ENCODE results near the gene FASN.

The FASN gene

GRCh38 chr17:82117139-82118090 lies 19.4 kb upstream of the FASN start:
- DNase-seq, result no peak

DNA sequence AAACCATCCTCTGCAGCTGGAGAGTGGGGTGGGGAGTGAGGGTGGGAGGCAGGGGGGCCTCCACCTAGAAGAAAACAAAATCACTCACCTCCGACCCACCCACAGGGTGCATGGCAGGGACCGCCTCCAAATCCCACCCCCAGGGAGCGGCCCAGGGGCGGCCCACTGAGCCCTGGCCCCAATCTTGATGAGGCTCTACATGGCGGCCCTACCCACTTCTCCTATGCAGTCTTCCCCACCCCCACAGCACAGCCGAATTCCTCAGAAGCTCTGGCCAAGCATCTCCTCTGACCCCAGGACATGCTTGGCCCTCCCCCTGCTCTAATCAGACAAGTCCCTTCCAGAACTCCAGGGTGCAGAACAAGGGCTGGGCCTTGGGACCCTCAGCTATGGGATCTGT lies 18.2 kb upstream of the FASN start:
- DNase-seq, result no peak

DNA sequence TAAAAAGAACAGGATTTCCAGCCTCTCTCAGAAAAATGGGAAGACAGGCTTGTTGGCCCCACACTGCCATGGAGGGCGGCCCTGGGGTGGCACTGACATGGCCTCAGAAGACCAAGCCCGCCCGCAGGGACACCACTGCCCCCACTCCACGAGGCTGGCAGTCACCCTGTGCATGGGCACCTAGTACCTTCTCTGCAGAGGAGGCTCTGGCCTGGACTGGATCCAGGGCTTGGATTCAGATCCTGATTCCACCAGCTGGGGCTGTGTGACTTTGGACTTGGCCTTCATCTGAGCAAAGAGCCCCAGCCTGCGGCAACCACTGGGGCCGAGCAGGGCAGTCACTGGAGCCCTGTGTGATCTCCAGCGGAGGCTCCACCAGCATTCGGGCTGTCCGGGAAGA lies 16.8 kb upstream of the FASN start:
- DNase-seq, result no peak

GRCh38 chr17:82114447-82114846 lies 16.4 kb upstream of the FASN start:
- DNase-seq, result no peak

GRCh38 chr17:82113941-82114340 lies 15.9 kb upstream of the FASN start:
- no peak for DNase-seq

DNA sequence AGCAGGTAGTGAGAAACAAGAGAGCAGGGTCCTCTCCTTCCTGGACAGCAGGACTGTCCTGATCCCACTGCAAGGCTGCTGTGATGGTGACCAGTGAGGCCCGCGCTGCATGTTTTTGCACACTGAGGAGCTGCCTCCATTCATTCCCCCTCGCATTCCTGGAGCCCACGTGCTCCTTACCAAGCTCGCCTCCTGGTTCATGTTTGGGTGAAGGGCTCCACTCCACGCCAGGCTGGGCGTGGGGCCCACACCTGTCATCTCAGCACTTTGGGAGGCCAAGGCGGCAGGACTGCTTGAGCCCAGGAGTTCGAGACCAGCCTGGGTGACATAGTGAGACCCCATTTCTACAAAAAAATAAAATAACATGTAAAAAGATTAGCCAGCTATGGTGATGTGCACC lies 15.4 kb upstream of the FASN start:
- no peak for DNase-seq

GRCh38 chr17:82112914-82113311 lies 14.9 kb upstream of the FASN start:
- no peak for DNase-seq

DNA sequence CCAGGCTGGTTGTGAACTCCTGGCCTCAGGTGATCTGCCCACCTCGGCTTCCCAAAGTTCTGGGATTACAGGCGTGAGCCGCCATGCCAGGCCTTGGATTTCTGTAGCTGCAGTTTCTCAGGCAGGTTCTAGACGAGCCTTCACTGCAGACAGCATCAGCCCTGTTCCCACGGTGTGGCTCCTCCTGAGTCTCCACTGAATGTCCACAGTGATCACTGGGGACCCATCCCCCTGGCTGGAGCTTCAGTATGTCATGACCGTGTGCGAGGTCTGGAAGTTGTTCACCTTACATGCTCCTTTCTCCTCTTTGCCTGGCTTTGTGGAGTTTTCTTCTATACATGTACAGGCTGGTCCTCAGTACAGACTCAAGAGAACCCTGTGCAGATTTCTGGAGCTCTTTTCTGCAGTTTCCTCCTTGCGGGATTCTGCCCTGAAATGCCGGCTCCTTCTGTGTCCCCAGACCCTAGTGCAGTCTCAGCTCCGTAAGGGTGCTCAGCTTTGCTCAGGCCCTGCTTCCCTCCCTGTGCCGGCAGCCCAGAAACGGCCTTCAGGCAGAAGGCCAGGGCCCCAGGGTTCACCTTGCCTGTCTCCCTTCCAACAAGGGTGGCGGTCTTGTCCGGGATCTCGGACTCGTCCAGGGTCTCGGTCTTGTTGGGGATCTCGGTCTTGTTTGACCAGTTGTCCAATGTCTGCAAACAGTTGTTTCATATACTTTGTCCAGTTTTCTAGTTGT lies 14.3 kb upstream of the FASN start:
- DNase-seq, result no peak

DNA sequence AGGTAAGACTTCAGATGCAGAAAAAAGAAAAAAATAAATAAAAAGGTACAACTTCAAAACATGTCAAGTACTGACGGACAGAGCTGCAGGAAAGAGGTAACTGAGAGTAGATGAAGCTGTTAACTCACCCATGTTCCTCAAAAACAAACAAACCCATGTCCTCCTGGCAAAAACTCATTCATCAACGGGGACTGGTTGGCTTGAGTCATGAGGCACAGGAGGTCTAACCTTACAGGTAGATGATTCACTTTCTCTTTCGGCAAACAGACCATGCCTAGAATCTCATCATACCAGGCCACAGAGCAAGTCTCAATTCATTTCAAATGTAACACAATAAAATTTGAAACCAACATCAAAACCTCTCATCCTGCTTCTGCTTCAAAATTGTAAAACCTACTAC lies 12.3 kb upstream of the FASN start:
- no peak for DNase-seq

DNA sequence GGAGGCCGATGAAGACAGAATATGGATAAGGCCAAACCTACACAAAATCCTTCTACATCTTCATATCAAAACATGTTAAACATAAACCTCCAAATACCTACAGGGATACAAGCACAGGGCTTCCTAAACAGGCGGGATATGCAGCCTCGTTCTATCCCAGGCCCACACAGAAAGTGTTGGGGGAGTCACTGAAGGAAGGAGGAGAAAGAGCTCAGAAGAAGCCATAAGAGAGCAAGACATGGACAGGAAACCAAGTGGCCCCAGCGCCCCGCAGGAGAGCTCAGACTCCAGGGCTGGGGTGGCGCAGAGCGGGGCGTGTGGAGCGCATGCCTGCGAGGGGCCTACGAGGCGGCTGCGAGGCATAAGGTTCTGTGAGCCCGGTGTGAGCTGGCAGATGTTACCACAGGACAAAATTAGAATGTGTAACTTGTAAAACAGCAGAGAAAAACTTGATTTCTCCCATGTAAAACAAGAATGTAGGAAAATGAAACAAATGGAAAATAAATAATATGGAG lies 11.0 kb upstream of the FASN start:
- no peak for DNase-seq

- DNase-seq, result no peak
Measured at GRCh38 chr17:82108496-82108945, 10.5 kb upstream of the FASN start.

DNA sequence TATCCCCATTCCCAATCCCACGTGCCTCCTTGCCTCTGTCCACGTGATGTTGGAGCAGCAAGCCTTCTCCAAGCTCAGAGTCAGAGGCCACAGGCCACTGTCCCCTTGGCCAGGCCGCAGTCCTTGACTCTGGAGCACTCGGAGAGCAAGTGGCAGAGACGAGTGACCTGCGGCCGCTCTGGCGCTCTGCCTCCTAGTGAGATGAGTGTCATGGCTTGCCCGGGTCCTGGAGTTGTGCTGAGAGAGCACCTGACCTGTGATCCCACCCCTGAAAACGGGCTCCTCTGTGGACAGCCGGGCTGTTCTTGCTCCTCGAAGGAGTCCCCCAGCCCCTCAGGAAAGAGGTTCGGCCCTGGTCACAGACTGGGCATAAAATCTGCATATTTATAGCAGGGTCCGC lies 10.0 kb upstream of the FASN start:
- DNase-seq, result peak; percentile 58

- peak; percentile 62 for DNase-seq
Measured at GRCh38 chr17:82107341-82107860, 9.4 kb upstream of the FASN start.

- no peak for DNase-seq
Measured at GRCh38 chr17:82106688-82107305, 8.8 kb upstream of the FASN start.

DNA sequence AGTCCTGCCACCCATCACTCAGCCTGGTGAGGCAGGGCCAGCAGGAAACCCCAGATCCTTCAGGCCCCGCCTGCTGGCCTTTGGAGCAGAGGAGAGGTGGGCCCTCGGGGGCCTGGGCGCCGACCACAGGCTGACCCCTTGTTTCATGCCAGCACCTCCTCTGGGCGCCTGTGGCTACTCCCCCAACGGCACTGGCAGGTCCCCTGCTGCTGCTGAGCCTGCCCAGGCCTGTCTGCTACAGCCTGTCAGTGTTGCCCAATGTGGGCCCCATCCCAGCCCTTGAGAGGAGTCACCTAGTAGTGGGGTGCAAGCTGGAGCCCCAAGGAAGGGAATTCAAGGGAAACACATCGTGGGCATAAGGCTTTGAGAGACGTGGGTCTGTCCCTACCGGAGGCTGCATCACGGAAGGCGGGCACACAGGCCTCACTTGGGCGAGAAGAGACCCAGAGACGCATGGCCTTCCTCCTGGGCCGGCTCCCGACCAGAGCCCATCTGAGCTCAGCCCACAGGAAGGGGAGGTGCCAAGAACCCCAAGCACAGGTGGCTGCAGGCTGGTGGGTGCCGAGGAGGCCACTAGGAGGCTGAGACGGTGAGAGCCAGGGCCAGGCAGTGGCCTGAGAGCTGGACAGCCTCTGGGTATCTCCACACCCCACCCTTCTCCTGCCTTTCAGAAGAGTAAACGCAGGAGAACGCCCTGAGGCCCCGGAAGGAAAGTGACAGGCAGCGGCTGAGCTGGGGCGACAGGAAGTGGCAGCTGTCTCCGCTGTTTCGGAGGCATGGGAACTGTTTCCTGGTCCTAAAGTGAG lies 8.0 kb upstream of the FASN start:
- peak; percentile 87 for DNase-seq

- DNase-seq, result no peak
Measured at GRCh38 chr17:82105417-82105881, 7.4 kb upstream of the FASN start.

DNA sequence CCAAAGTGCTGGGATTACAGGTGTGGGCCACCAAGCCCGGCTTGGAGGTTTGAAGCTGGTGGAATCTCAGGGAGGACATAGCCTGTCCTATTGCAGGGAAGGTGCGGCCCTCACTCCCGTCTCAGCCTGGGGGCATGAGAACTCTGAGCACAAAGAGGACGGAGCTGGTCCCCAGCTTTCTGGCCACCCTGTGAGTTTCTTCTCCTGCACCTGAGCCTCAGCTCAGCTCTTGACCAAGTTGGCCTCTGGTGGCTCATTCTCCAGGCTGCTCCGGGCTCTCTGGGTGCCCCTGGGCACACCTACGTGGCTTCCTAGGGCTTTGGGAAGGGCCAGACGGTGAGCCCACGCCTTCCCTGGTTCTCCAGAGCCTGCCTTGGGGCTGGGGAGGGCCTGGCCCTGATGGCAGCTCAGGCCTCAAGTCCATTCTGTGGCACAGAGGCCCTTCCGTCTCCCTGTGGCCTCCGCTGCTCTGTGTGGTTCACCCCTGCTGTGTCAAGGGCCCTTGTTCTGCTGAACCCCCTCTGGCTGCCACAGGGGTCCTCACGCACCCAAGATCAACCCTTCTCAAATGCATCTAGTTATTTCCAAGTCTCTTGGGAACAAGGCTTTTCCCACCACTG lies 6.9 kb upstream of the FASN start:
- no peak for DNase-seq

DNA sequence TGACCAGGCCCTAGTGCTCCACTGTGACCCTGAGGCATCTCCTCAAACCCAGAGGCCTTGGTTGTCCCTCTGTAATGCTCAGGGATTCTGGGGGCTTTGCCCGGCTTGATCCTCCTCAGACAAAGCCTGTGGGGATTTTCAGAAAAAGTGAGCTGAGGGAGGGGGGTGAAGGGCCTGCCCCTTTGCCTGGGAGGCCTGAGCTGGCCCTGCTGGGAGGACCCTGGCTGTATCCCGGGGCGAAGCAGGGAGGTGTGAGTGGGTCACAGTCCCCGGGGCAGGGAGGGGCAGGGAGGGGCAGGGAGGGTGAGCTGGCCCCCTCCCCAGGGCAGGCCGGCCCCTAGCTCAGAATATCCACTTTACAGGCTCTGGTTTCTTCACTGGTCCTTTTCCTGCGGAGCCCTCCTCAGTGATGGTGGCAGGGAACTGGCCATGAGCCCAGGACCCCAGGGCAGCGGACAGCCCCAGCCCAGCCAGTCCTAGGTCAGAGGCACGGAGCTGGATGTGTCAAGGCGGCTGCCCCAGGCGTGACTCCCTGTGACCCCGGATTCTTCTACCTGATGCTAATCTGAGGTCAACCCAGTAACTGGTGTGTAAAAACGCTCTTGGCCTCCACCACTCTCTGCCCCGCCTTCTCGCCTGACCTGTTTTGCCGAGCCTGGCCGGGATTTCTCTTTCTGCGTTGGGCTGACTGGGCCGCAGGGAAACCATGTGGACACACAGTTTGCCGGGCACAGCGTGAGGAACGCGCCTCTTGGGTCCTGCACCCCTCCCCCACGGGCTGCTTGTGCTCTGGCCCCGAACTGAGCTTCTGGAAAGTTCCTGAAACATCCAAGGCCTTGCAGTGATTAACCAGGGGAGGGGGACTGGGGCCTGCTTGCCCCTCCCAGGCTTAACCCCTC lies 5.8 kb upstream of the FASN start:
- no peak for DNase-seq

GRCh38 chr17:82101767-82102679 lies 4.0 kb upstream of the FASN start:
- no peak for DNase-seq
